Measurements from ENCODE around the gene FST. TPM values are rescaled to one million over a fixed set of nuclear protein-coding genes. Genes with fewer than 3 reads are reported as not detected.

Gene FST
- total RNA-seq, 1 donor from 2014 or later: not detected

DNA sequence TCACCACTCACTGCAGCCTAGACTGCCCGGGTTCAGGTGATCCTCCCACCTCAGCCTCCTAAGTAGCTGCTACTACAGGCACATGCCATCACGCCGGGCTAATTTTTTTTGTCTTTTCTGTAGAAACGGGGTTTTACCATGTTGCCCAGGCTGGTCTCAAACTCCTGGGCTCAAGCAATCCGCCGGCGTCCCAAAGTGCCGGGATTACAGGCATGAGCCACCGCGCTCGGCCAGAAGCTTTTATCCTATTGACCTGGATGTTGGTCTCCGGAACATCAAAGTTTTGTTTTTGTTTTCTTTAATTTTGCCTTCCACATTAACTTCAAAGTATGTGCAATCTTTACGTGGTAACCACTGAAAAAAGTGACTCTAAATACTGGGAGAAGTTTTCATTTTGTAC, 42.4 kb upstream of the FST start:
- no peak for DNase-seq
- Mint-ChIP-seq H3K9me3 (no peaks in the 10 kb centered on the region), H3K36me3 (ENCODE audit: low read depth) (no peaks in the 10 kb centered on the region), H3K4me3 (no peak overlapping the region), H3K27me3 (no peaks in the 10 kb centered on the region), H3K27ac (no peak overlapping the region), H3K4me1 (no peaks in the 10 kb centered on the region)
- no peak for ATAC-seq (ENCODE audit: low read depth)
- CTCF ChIA-PET: no interaction called here
- TF ChIP-seq, protein P1, sequence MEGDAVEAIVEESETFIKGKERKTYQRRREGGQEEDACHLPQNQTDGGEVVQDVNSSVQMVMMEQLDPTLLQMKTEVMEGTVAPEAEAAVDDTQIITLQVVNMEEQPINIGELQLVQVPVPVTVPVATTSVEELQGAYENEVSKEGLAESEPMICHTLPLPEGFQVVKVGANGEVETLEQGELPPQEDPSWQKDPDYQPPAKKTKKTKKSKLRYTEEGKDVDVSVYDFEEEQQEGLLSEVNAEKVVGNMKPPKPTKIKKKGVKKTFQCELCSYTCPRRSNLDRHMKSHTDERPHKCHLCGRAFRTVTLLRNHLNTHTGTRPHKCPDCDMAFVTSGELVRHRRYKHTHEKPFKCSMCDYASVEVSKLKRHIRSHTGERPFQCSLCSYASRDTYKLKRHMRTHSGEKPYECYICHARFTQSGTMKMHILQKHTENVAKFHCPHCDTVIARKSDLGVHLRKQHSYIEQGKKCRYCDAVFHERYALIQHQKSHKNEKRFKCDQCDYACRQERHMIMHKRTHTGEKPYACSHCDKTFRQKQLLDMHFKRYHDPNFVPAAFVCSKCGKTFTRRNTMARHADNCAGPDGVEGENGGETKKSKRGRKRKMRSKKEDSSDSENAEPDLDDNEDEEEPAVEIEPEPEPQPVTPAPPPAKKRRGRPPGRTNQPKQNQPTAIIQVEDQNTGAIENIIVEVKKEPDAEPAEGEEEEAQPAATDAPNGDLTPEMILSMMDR (IDR thresholded peaks at IDR 0.05): no peak
- intact Hi-C loops (cut with micrococcal nuclease): no loop called here
- POLR2A ChIA-PET: no interaction called here

DNA sequence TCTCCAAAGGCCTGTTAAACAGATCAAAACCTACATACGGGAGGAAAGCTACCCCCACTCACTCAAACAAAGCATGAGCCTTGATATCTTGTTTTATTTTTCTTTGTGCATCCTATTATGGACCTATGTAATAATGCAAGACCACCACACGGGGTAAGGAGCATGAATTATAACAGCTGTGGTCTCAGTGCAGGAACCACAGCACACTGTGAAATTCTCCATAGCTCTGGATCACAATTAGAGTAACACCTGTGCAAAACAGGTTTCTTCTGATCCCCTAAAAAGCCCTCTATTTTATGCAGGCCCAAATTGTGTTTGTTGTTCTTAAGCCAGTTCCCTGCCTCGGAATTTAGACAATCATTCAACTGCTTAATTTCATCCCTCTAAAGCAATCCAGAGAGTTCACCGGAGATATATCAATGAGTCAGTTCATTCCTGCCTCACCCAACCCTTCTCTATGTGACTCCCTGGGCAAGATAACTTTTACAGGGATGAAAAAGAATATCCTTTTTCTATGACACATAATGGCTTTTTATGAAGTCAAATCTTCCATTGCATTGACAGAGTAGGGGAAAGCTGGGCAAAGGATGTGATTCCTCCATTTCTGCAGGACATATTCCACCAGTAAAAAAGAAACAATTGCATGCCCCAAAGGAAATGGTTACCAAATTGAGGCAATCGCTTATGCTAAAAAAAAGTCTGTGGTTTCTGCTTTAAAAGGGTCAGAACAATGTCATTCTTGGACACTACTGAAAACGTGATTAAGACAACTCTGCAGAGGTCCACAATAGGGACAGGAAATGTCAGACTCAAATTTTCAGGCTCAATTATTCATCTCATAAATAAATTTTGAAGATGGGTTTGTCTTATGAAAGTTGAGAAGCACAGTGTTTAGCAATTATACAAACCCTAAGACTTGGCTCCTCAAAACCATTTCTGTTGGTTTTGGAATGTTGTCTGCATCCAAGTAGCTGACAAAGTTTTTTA, 41.6 kb upstream of the FST start:
- H3K9me3 Mint-ChIP-seq: no peaks in the 10 kb centered on the region
- no peaks in the 10 kb centered on the region for H3K27me3 Mint-ChIP-seq
- H3K4me1 Mint-ChIP-seq: no peaks in the 10 kb centered on the region
- DNase-seq (no peak), ATAC-seq (ENCODE audit: low read depth) (no peak)
- ChIA-PET POLR2A (no interaction called here), CTCF (no interaction called here)
- TF ChIP-seq, protein P1 (IDR thresholded peaks at IDR 0.05): no peak
- no peak overlapping the region for H3K27ac Mint-ChIP-seq
- intact Hi-C loops (cut with micrococcal nuclease): no loop called here
- H3K36me3 Mint-ChIP-seq (ENCODE audit: low read depth): no peaks in the 10 kb centered on the region
- H3K4me3 Mint-ChIP-seq: no peak overlapping the region

DNA sequence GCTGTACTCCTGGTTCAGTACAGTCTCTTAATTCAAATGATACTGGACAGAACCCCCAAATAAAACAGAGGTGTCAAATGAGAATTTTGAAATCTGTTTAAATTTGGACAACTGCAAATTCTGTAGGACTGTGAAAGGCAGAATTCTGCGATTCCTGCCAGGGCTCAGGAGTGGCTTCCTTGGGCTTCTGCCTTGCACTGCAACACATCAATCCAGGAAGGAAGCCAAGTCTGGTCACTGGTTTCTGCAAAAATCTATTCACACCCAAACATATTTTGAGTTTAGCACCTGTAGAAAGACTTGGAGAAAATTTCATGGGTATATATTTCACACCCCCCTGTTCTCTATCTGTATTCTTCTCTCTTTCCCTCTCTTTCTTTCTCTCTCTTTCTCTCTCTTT, 37.5 kb upstream of the FST start:
- no peaks in the 10 kb centered on the region for H3K9me3 Mint-ChIP-seq
- no peak for DNase-seq
- no peak for ATAC-seq (ENCODE audit: low read depth)
- no peak overlapping the region for H3K4me3 Mint-ChIP-seq
- peaks cover 6% of the 10 kb centered on the region for H3K27me3 Mint-ChIP-seq
- intact Hi-C loops (cut with micrococcal nuclease): no loop called here
- H3K4me1 Mint-ChIP-seq: no peaks in the 10 kb centered on the region
- no peak overlapping the region for H3K27ac Mint-ChIP-seq
- POLR2A ChIA-PET: no interaction called here
- H3K36me3 Mint-ChIP-seq (ENCODE audit: low read depth): no peaks in the 10 kb centered on the region
- TF ChIP-seq, protein P1 (IDR thresholded peaks at IDR 0.05): no peak
- CTCF ChIA-PET: no interaction called here

DNA sequence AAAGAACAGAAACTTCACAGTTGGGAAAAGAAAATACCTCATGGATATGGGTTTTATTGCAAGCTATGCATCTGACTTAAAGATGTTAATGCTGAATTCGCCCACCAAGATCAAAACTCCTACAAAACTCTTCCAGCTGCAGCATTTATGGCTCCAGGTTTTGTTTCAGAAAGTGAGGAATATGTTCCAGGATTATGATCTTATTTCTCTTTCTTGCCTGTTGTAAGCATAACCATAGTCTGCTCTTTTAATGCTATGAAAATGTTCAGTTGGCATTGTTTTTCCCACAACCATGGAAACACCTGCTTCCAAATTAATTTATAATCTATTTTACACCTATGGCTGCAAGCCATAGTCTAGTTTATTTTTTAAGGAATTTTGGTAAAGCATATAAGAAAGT, 34.9 kb upstream of the FST start:
- Mint-ChIP-seq H3K4me1 (no peaks in the 10 kb centered on the region), H3K27ac (no peak overlapping the region), H3K4me3 (no peak overlapping the region), H3K36me3 (ENCODE audit: low read depth) (no peaks in the 10 kb centered on the region), H3K27me3 (peaks cover 10% of the 10 kb centered on the region), H3K9me3 (no peaks in the 10 kb centered on the region)
- CTCF ChIA-PET: no interaction called here
- ATAC-seq (ENCODE audit: low read depth) (no peak), DNase-seq (no peak)
- POLR2A ChIA-PET: no interaction called here
- TF ChIP-seq, protein P1 (IDR thresholded peaks at IDR 0.05): no peak
- intact Hi-C loops (cut with micrococcal nuclease): no loop called here

DNA sequence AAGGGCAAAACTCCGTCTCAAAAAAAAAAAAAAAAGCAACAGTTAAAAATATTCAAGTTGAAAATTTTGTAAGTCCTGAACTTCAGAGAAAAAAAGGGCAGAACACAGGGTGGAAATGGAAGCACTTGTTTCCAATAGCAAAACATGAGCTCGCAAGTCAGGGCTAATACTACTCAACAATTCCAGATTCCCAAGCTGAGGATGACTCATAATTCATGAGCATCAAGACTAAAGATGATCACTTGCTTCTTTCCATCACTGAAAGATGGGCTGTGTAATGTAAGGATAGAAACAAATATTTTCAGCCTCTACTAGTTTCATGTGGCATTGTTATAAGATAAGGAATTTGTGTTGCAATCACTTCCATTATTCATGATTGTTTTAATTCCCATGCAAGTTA, 33.5 kb upstream of the FST start:
- ATAC-seq (ENCODE audit: low read depth): no peak

More for the DNA sequence above, 33.5 kb upstream of the FST start:
- ChIA-PET POLR2A (no interaction called here), CTCF (no interaction called here)
- H3K4me3 Mint-ChIP-seq: no peak overlapping the region
- H3K4me1 Mint-ChIP-seq: no peaks in the 10 kb centered on the region
- peaks cover 10% of the 10 kb centered on the region for H3K27me3 Mint-ChIP-seq
- TF ChIP-seq, protein P1 (IDR thresholded peaks at IDR 0.05): no peak
- no peaks in the 10 kb centered on the region for H3K9me3 Mint-ChIP-seq
- H3K36me3 Mint-ChIP-seq (ENCODE audit: low read depth): no peaks in the 10 kb centered on the region
- no peak overlapping the region for H3K27ac Mint-ChIP-seq
- no peak for DNase-seq
- intact Hi-C loops (cut with micrococcal nuclease): no loop called here

All from activated B cell treated with CpG ODN at 0.5 μM for 24 hours (primary cell).